Smooth muscle cell (in vitro differentiated cells): Measurements from ENCODE around the gene SLC35F3. TPM values are rescaled to one million over a fixed set of nuclear protein-coding genes. Genes with fewer than 3 reads are reported as not detected.

Source experiments
- DNase-seq: peaks from one replicate; lab custom pipeline; 2025; ENCODE audit not compliant: unreplicated experiment; lab: John Stamatoyannopoulos, UW
- H2AFZ ChIP-seq: fragments of 200-600 bp; sonication (generic); 2 replicates; pipeline ENCODE4 v1.6.0; 2016; ENCODE audit warnings: antibody characterized with exemption, low read depth, mild to moderate bottlenecking
- H3F3A ChIP-seq: fragments of 200-600 bp; sonication (generic); 2 replicates; pipeline ENCODE4 v1.6.0; 2017; ENCODE audit warnings: antibody characterized with exemption, low read depth
- H3K27ac ChIP-seq: fragments of 200-600 bp; sonication (generic); 2 replicates; pipeline ENCODE4 v1.5.1; 2016; ENCODE audit warnings: low read depth, mild to moderate bottlenecking
- H3K27me3 ChIP-seq: fragments of 200-600 bp; sonication (generic); 2 replicates; pipeline ENCODE4 v1.6.1; 2016; ENCODE audit warnings: low read depth, mild to moderate bottlenecking
- H3K36me3 ChIP-seq: fragments of 200-600 bp; sonication (generic); 2 replicates; pipeline ENCODE4 v1.5.1; 2016; ENCODE audit warnings: low read depth
- H3K4me1 ChIP-seq: fragments of 200-600 bp; sonication (generic); 2 replicates; pipeline ENCODE4 v1.5.1; 2016; ENCODE audit warnings: low read depth
- H3K4me2 ChIP-seq: fragments of 200-600 bp; sonication (generic); 2 replicates; pipeline ENCODE4 v1.6.0; 2016; ENCODE audit warnings: mild to moderate bottlenecking
- H3K4me3 ChIP-seq: fragments of 200-600 bp; sonication (generic); 2 replicates; pipeline ENCODE4 v1.5.1; 2016; ENCODE audit warnings: mild to moderate bottlenecking
- H3K79me2 ChIP-seq: fragments of 200-600 bp; sonication (generic); 2 replicates; pipeline ENCODE4 v1.6.0; 2016; ENCODE audit warnings: low read depth, mild to moderate bottlenecking
- H3K9ac ChIP-seq: fragments of 200-600 bp; sonication (generic); 2 replicates; pipeline ENCODE4 v1.6.0; 2016; ENCODE audit warnings: low read depth
- H3K9me3 ChIP-seq: fragments of 200-600 bp; sonication (generic); replicated peaks from 2 replicates; pipeline ENCODE4 v1.5.1; 2016; ENCODE audit warnings: low read depth
- H4K20me1 ChIP-seq: fragments of 200-600 bp; sonication (generic); 2 replicates; pipeline ENCODE4 v1.6.0; 2016; ENCODE audit warnings: low read depth
- WGBS: methylation state at CpG from one replicate; pipeline ENCODE4 v1.1.7; 2016; ENCODE audit warnings: low lambda C conversion rate; 5-methylcytosine and 5-hydroxymethylcytosine counted together
- polyA plus RNA-seq: library from polyadenylated mRNA; unstranded; fragments of >200 nt; fragmentation: Nextera tagmentation; extraction: Ambion mirVana; gene quantifications from 2 replicates; pipeline ENCODE4 v1.2.1, GENCODE V29; 2016
- total RNA-seq: library from RNA; depleted of rRNA; stranded (reverse); fragments of >200 nt; gene quantifications from 2 replicates; pipeline ENCODE4 v1.2.3, GENCODE V29; 2014
- TF ChIP-seq, protein P1 (sequence below): fragments of 200-600 bp; sonication (generic); IDR thresholded peaks from 2 replicates; pipeline ENCODE4 v1.5.1; 2017; ENCODE audit warnings: borderline replicate concordance, mild to moderate bottlenecking, antibody characterized with exemption; ENCODE audit not compliant: insufficient read depth, poor library complexity, severe bottlenecking

Gene SLC35F3
- total and polyA plus RNA-seq, 2 experiments from 2014 or later: 0.31 to 0.66 TPM

DNA sequence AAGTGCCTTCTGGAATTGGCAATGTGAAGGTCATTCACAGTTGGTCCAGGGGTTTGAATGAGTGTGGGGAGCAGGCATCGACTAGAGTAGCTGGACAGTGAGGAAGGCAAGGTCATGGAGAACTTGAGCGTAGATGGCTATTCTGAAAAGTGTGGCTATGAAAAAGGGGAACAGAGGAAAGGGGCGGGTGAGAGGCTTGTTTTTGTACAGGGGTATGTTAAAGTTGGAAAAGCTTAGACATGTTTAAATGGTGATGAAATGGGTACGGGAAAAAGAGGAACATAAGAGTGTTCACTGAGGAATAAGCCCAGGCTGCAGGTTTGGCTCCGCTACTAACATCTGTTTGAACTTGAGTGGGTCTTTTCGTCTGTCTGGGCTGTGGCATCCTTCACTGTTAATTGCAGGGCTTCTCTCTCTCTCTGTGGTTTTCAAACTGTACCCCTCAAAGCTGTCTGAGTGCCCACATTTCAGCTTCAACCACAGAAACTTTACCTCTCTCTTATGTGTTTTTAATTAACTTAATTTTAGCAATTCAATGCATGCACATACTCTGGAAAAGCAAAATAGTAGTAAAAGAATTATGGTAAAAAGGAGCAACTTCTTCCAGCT, 398.0 kb downstream of the SLC35F3 start:
- no peaks in the 10 kb centered on the region for H3K79me2 ChIP-seq
- DNase-seq: no peak
- H3K4me3 ChIP-seq: no peak overlapping the region
- no peaks in the 10 kb centered on the region for H3F3A ChIP-seq
- no peak overlapping the region for H2AFZ ChIP-seq
- TF ChIP-seq, protein P1, sequence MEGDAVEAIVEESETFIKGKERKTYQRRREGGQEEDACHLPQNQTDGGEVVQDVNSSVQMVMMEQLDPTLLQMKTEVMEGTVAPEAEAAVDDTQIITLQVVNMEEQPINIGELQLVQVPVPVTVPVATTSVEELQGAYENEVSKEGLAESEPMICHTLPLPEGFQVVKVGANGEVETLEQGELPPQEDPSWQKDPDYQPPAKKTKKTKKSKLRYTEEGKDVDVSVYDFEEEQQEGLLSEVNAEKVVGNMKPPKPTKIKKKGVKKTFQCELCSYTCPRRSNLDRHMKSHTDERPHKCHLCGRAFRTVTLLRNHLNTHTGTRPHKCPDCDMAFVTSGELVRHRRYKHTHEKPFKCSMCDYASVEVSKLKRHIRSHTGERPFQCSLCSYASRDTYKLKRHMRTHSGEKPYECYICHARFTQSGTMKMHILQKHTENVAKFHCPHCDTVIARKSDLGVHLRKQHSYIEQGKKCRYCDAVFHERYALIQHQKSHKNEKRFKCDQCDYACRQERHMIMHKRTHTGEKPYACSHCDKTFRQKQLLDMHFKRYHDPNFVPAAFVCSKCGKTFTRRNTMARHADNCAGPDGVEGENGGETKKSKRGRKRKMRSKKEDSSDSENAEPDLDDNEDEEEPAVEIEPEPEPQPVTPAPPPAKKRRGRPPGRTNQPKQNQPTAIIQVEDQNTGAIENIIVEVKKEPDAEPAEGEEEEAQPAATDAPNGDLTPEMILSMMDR: no peak
- no peaks in the 10 kb centered on the region for H4K20me1 ChIP-seq
- no peak overlapping the region for H3K4me2 ChIP-seq
- no peaks in the 10 kb centered on the region for H3K9me3 ChIP-seq
- H3K4me1 ChIP-seq: no peaks in the 10 kb centered on the region
- H3K27me3 ChIP-seq: peaks cover 7% of the 10 kb centered on the region
- H3K27ac ChIP-seq: no peak overlapping the region
- 87% methylated on average over 6 of the region's 6 CpGs for WGBS
- no peaks in the 10 kb centered on the region for H3K36me3 ChIP-seq
- no peak overlapping the region for H3K9ac ChIP-seq

DNA sequence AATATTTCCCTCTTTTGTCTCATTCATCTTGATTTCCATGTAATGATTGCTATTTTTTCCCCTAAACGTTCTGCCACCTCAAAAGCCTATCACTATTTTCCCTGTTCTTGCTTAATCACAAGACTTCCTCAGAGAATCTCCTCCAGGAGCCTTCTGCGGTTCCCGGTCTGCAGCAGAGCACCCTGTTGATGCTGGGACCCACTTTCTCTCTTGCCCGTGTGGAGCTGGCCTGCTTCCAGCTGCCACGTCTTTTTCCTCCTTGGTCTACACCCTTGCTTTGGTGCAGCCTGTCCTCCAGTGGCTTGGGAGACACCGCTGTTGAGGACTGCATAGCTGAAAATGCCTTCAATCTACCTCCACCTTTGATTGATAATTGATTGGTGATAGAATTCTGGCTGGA, 398.8 kb downstream of the SLC35F3 start:
- no peaks in the 10 kb centered on the region for H3K9me3 ChIP-seq
- TF ChIP-seq, protein P1: no peak
- no peak overlapping the region for H3K4me2 ChIP-seq
- peaks cover 3% of the 10 kb centered on the region for H3K27me3 ChIP-seq
- H3F3A ChIP-seq: no peaks in the 10 kb centered on the region
- H3K4me3 ChIP-seq: no peak overlapping the region
- no peaks in the 10 kb centered on the region for H3K4me1 ChIP-seq
- no peaks in the 10 kb centered on the region for H3K36me3 ChIP-seq
- no peak overlapping the region for H2AFZ ChIP-seq
- no peak overlapping the region for H3K27ac ChIP-seq
- WGBS: 69% methylated on average over 6 of the region's 6 CpGs
- H4K20me1 ChIP-seq: no peaks in the 10 kb centered on the region
- no peak overlapping the region for H3K9ac ChIP-seq
- no peak for DNase-seq
- H3K79me2 ChIP-seq: no peaks in the 10 kb centered on the region

DNA sequence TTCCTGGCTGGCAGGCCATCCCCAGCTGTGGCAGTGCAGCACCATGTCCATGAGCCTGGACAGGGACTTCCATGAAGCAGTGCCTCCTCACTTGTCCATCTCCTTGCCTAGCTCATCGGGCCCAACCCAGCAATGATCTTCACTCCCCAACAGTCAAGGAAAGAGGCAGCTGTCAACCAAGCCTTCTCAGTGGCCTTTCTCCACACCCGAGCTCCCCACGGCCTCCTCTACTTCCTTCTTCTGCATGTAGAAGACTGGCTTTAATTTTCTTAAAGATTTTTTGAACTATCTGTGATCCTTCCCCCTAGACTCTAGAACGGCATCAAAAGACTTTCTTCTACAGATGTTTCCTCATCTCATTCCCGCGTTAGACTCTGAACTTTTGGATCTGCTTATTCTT, 403.2 kb downstream of the SLC35F3 start:
- no peaks in the 10 kb centered on the region for H3K9me3 ChIP-seq
- H3K79me2 ChIP-seq: no peaks in the 10 kb centered on the region
- H3K4me3 ChIP-seq: no peak overlapping the region
- H4K20me1 ChIP-seq: no peaks in the 10 kb centered on the region
- H3K27ac ChIP-seq: no peak overlapping the region
- 95% methylated on average over 6 of the region's 6 CpGs for WGBS
- no peak for DNase-seq
- H3K4me2 ChIP-seq: no peak overlapping the region
- H3K36me3 ChIP-seq: no peaks in the 10 kb centered on the region
- no peak overlapping the region for H2AFZ ChIP-seq
- H3K27me3 ChIP-seq: peaks cover 10% of the 10 kb centered on the region
- H3K4me1 ChIP-seq: no peaks in the 10 kb centered on the region
- no peaks in the 10 kb centered on the region for H3F3A ChIP-seq
- no peak overlapping the region for H3K9ac ChIP-seq
- TF ChIP-seq, protein P1: no peak

DNA sequence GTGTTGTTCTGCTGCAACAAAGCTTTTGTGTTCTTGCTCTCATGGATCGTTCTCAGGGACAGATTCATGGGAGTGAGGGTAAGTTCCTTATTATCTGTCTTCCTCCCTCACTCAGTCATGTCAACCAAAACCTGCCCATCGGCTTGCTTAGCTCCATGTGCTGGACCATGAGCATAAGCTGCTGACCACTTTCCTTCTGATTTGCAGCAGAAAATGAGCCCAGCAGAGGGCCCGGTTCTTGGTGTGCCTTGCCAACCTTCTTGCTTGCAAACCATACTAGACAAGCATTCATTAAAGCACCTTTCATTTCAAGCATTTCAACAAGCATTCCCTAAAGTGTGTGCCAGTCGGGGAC, 404.7 kb downstream of the SLC35F3 start:
- 87% methylated on average over 4 of the region's 4 CpGs for WGBS
- no peaks in the 10 kb centered on the region for H3K9me3 ChIP-seq
- no peak for DNase-seq
- H3K79me2 ChIP-seq: no peaks in the 10 kb centered on the region
- peaks cover 6% of the 10 kb centered on the region for H3K27me3 ChIP-seq
- no peak overlapping the region for H3K27ac ChIP-seq
- no peaks in the 10 kb centered on the region for H3K4me1 ChIP-seq
- H2AFZ ChIP-seq: no peak overlapping the region
- H3K4me3 ChIP-seq: no peak overlapping the region
- H3K4me2 ChIP-seq: no peak overlapping the region
- no peaks in the 10 kb centered on the region for H4K20me1 ChIP-seq
- no peak overlapping the region for H3K9ac ChIP-seq
- no peaks in the 10 kb centered on the region for H3F3A ChIP-seq
- TF ChIP-seq, protein P1: no peak
- H3K36me3 ChIP-seq: no peaks in the 10 kb centered on the region
